ENCODE data around the gene PLEKHA6.

GRCh38 chr1:204370176-204370575 lies 10.4 kb upstream of the PLEKHA6 start:
- no peak for TF ChIP-seq TAF1 (IDR thresholded peaks at IDR 0.05; ENCODE audit: low read depth, low read length)
- no peak for TF ChIP-seq POLR2A (IDR thresholded peaks at IDR 0.05; ENCODE audit: low read depth, low read length)

Measured in GM12891 (cell line).